Measurements from ENCODE around the gene PAPPA. TPM values are rescaled to one million over a fixed set of nuclear protein-coding genes. Genes with fewer than 3 reads are reported as not detected.

The PAPPA gene
- total RNA-seq, 4 donors from 2014 or later = 9.6 to 35.3 (median 14.9) TPM

DNA sequence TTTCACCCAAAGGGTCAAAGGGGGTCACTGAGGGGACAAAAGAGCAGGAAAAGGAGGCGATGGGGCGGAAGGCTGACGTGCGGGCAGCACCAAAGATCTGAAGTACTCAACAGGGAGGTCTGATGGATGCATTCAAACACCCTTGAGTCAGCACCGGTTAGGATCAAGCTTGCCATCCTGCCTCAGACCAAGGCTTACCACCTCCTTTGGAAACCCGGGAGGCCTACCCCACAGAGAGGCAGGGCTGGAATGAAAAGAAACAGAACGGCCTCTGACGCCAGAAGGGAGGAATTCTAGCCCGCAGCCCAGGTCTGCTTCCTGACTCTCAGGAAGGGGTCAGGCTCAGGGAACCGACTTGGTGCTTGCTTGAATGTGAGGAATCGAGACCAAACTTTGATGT, 125.6 kb downstream of the PAPPA start:
- ATAC-seq (ENCODE audit: low FRiP score) = no peak
- TF ChIP-seq, protein P1, sequence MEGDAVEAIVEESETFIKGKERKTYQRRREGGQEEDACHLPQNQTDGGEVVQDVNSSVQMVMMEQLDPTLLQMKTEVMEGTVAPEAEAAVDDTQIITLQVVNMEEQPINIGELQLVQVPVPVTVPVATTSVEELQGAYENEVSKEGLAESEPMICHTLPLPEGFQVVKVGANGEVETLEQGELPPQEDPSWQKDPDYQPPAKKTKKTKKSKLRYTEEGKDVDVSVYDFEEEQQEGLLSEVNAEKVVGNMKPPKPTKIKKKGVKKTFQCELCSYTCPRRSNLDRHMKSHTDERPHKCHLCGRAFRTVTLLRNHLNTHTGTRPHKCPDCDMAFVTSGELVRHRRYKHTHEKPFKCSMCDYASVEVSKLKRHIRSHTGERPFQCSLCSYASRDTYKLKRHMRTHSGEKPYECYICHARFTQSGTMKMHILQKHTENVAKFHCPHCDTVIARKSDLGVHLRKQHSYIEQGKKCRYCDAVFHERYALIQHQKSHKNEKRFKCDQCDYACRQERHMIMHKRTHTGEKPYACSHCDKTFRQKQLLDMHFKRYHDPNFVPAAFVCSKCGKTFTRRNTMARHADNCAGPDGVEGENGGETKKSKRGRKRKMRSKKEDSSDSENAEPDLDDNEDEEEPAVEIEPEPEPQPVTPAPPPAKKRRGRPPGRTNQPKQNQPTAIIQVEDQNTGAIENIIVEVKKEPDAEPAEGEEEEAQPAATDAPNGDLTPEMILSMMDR (IDR thresholded peaks at IDR 0.05) = no peak
- no peak for DNase-seq (ENCODE audit: low spot score)

- DNase-seq (ENCODE audit: low spot score) = no peak
- no peak for ATAC-seq (ENCODE audit: low FRiP score)
- TF ChIP-seq, protein P1 (IDR thresholded peaks at IDR 0.05) = no peak
Measured at GRCh38 chr9:116280529-116280928, 126.9 kb downstream of the PAPPA start.

DNA sequence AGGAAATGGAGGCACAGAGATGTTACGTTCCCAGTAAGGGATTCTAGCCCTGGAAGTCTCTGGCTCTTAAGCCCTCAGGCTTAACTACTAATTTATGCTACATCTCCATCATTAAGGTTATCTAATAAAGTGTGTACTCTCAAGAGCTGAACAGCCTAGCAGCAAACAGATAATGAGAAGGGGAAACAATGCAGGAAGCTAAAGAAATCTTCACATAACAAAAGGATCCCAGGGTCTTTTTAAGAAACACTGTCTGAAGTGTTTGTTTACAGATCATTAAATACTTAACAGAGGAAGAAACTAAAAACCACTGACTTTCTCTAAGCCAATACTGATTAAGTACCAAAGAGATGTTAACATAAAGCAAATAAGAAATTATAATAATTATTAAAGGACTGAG, 129.0 kb downstream of the PAPPA start:
- TF ChIP-seq, protein P1 (IDR thresholded peaks at IDR 0.05) = no peak
- DNase-seq (ENCODE audit: low spot score) (no peak), ATAC-seq (ENCODE audit: low FRiP score) (no peak)

GRCh38 chr9:116284518-116284917, 130.9 kb downstream of the PAPPA start:
- DNase-seq (ENCODE audit: low spot score) = no peak
- ATAC-seq (ENCODE audit: low FRiP score) = no peak
- TF ChIP-seq, protein P1 (IDR thresholded peaks at IDR 0.05) = no peak

- DNase-seq (ENCODE audit: low spot score) (no peak), ATAC-seq (ENCODE audit: low FRiP score) (no peak)
- TF ChIP-seq, protein P1 (IDR thresholded peaks at IDR 0.05) = no peak
Measured at GRCh38 chr9:116285320-116285719, 131.7 kb downstream of the PAPPA start.

- no peak for ATAC-seq (ENCODE audit: low FRiP score)
- TF ChIP-seq, protein P1 (IDR thresholded peaks at IDR 0.05) = no peak
Measured at GRCh38 chr9:116286297-116286696, 132.7 kb downstream of the PAPPA start.

DNA sequence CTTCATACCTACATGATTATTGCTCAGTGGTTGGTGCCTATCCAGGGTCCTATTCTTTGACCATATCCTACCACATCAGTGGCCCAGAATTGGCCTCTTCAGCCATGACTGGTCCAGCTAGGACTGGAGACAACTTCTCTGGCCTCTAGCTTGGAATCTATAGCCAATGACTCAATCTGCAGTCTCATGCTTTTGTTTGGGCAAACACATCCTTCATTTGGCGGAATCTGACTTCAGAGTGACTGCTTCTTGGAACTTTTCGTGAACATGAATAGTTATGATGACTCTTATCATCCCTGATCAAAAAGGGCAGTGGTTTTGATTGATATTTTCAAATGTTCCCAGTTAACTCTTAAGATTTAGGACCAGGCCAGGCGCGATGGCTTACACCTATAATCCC, 134.1 kb downstream of the PAPPA start:
- TF ChIP-seq, protein P1 (IDR thresholded peaks at IDR 0.05) = no peak
- ATAC-seq (ENCODE audit: low FRiP score) (no peak), DNase-seq (ENCODE audit: low spot score) (no peak)

More at GRCh38 chr9:116286297-116286696, 132.7 kb downstream of the PAPPA start:
- no peak for DNase-seq (ENCODE audit: low spot score)

All from omental fat pad (tissue), 4 donors.